Progenitor cell of endocrine pancreas (in vitro differentiated cells): Measurements from ENCODE around the gene MEIS1. TPM values are rescaled to one million over a fixed set of nuclear protein-coding genes. Genes with fewer than 3 reads are reported as not detected.

Source experiments
- DNase-seq: peaks from one replicate; pipeline ENCODE4 v3.0.0; 2021; ENCODE audit warnings: low spot score; ENCODE audit not compliant: unreplicated experiment
- H3K27ac Mint-ChIP-seq: 2 replicates; pipeline ENCODE4 v1.8.0; 2021; ENCODE audit warnings: mild to moderate bottlenecking, moderate library complexity, mixed read lengths
- H3K27me3 Mint-ChIP-seq: 2 replicates; pipeline ENCODE4 v1.8.0; 2021; ENCODE audit warnings: mixed read lengths
- H3K36me3 Mint-ChIP-seq: 2 replicates; pipeline ENCODE4 v1.8.0; 2022; ENCODE audit warnings: mixed read lengths; ENCODE audit not compliant: insufficient read depth
- H3K4me1 Mint-ChIP-seq: 2 replicates; pipeline ENCODE4 v1.8.0; 2021; ENCODE audit warnings: low read depth, mixed read lengths
- H3K4me3 Mint-ChIP-seq: 2 replicates; pipeline ENCODE4 v1.8.0; 2021; ENCODE audit warnings: low read depth, mild to moderate bottlenecking, moderate library complexity, mixed read lengths
- H3K9me3 Mint-ChIP-seq: 2 replicates; pipeline ENCODE4 v1.8.0; 2021; ENCODE audit warnings: low read depth, mixed read lengths
- CTCF ChIP-seq: fragments of 200-600 bp; sonication (generic); IDR thresholded peaks from one replicate; pipeline ENCODE4 v1.5.0; 2021; ENCODE audit warnings: antibody characterized with exemption, mild to moderate bottlenecking; ENCODE audit not compliant: unreplicated experiment
- total RNA-seq: library from RNA; stranded (reverse); gene quantifications from 2 replicates; pipeline ENCODE4 v1.2.1, GENCODE V29; 2021

Gene MEIS1
- total RNA-seq, 1 donor from 2014 or later = 296 TPM

GRCh38 chr2:66443186-66443978 lies 8.5 kb downstream of the MEIS1 start:
- Mint-ChIP-seq H3K27ac (peak overlapping the region; percentile 89), H3K4me3 (peak overlapping the region; percentile 72), H3K27me3 (no peaks in the 10 kb centered on the region), H3K9me3 (no peaks in the 10 kb centered on the region), H3K36me3 (peaks cover 48% of the 10 kb centered on the region), H3K4me1 (peaks cover 57% of the 10 kb centered on the region)
- no peak for TF ChIP-seq CTCF
- no peak for DNase-seq

GRCh38 chr2:66443979-66444861 lies 9.3 kb downstream of the MEIS1 start:
- peaks cover 49% of the 10 kb centered on the region for H3K36me3 Mint-ChIP-seq
- DNase-seq = no peak
- H3K9me3 Mint-ChIP-seq = no peaks in the 10 kb centered on the region
- H3K4me1 Mint-ChIP-seq = peaks cover 57% of the 10 kb centered on the region
- H3K4me3 Mint-ChIP-seq = peak overlapping the region; percentile 72
- peak overlapping the region; percentile 95 for H3K27ac Mint-ChIP-seq
- TF ChIP-seq CTCF = no peak
- no peaks in the 10 kb centered on the region for H3K27me3 Mint-ChIP-seq

- no peak for DNase-seq
- Mint-ChIP-seq H3K27me3 (no peaks in the 10 kb centered on the region), H3K9me3 (no peaks in the 10 kb centered on the region), H3K36me3 (peaks cover 40% of the 10 kb centered on the region), H3K4me3 (peak overlapping the region; percentile 72), H3K4me1 (peaks cover 53% of the 10 kb centered on the region), H3K27ac (peak overlapping the region; percentile 95)
- peak; percentile 37 for TF ChIP-seq CTCF
Measured at GRCh38 chr2:66445076-66445924, 10.4 kb downstream of the MEIS1 start.

GRCh38 chr2:66445925-66446871 lies 11.3 kb downstream of the MEIS1 start:
- peaks cover 49% of the 10 kb centered on the region for H3K4me1 Mint-ChIP-seq
- no peaks in the 10 kb centered on the region for H3K9me3 Mint-ChIP-seq
- peak overlapping the region; percentile 72 for H3K4me3 Mint-ChIP-seq
- H3K36me3 Mint-ChIP-seq = peaks cover 37% of the 10 kb centered on the region
- peak overlapping the region; percentile 87 for H3K27ac Mint-ChIP-seq
- peak; percentile 33 for TF ChIP-seq CTCF
- H3K27me3 Mint-ChIP-seq = no peaks in the 10 kb centered on the region
- no peak for DNase-seq
